Suprapubic skin (tissue), 4 donors: Measurements from ENCODE around the gene SCAI.

ENCODE experiments used
- EP300 ChIP-seq: sonication (generic); formaldehyde crosslinking; IDR thresholded peaks from one replicate; pipeline ENCODE4 v1.6.1; 2017; ENCODE audit warnings: antibody characterized with exemption
- POLR2A ChIP-seq, 2 donors: fragments of 450-650 bp; IDR thresholded peaks; one replicate each; pipeline ENCODE4 v1.6.1; 2017; ENCODE audit warnings: antibody characterized with exemption in 2 of 2, mild to moderate bottlenecking in 2 of 2, moderate library complexity in 2 of 2
- POLR2AphosphoS5 ChIP-seq, 3 donors: sonication (generic); formaldehyde crosslinking; IDR thresholded peaks; one replicate each; pipeline ENCODE4 v1.6.1; 2017; ENCODE audit warnings: antibody characterized with exemption in 3 of 3
- TF ChIP-seq, protein P1 (sequence below), 2 donors: fragments of 200-600 bp in 1 of 2; fragments of 450-650 bp in 1 of 2; sonication (generic) in 1 of 2; IDR thresholded peaks; one replicate each; pipeline ENCODE4 v1.5.1; 2016 to 2019; ENCODE audit warnings: antibody characterized with exemption in 2 of 2, mild to moderate bottlenecking in 1 of 2, moderate library complexity in 1 of 2

DNA sequence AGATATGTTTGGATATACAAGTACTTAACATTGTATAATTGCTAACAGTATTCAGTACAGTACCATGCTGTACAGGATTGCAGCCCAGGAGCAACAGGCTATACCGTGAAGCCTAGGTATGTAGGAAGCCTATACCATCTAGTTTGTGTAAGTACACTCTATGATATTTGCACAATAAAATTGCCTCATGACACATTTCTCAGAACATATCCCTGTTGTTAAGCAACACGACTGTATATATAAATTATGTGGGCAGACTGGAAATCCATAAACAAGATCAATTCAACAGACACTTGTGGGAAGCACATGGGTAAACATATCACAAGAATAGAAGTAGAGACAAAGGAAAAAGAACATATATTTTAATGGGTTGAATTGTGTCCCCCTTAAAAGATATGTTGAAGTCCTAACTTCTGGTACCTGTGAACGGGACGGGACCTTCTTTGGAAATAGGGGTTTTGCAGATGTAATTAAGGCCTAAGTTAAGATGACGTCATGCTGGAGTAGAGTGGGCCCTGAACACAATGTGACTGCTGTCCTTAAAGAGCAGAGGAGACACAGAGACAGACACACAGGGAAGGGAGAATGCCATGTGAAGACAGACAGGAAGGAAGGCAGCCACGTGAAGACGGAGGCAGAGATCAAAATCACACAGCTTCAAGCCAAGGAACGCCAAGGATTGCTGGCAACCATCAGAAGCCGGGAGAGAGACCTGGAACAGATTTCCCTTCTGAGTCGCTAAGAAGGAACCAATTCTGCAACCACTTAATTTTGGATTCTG lies 76.3 kb downstream of the SCAI start:
- TF ChIP-seq, protein P1, sequence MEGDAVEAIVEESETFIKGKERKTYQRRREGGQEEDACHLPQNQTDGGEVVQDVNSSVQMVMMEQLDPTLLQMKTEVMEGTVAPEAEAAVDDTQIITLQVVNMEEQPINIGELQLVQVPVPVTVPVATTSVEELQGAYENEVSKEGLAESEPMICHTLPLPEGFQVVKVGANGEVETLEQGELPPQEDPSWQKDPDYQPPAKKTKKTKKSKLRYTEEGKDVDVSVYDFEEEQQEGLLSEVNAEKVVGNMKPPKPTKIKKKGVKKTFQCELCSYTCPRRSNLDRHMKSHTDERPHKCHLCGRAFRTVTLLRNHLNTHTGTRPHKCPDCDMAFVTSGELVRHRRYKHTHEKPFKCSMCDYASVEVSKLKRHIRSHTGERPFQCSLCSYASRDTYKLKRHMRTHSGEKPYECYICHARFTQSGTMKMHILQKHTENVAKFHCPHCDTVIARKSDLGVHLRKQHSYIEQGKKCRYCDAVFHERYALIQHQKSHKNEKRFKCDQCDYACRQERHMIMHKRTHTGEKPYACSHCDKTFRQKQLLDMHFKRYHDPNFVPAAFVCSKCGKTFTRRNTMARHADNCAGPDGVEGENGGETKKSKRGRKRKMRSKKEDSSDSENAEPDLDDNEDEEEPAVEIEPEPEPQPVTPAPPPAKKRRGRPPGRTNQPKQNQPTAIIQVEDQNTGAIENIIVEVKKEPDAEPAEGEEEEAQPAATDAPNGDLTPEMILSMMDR (IDR thresholded peaks at IDR 0.05) = no peak
- TF ChIP-seq POLR2A (IDR thresholded peaks at IDR 0.05) = no peak
- no peak for TF ChIP-seq EP300
- TF ChIP-seq POLR2AphosphoS5 (IDR thresholded peaks at IDR 0.05) = no peak
